ENCODE results near the gene SLC23A2.

GRCh38 chr20:4828830-4829513 lies 172.3 kb downstream of the SLC23A2 start:
- TF ChIP-seq CTCF (IDR thresholded peaks at IDR 0.05) (no peak), POLR2A (IDR thresholded peaks at IDR 0.05) (no peak), EP300 (IDR thresholded peaks at IDR 0.05) (no peak)

Measured in sigmoid colon (tissue), 4 donors.